Epithelial cell of esophagus (primary cell): Measurements from ENCODE around the gene FUT6.

Experiments used
- DNase-seq: peaks from one replicate; pipeline ENCODE4 v3.0.0; 2010; ENCODE audit warnings: low read depth
- H3K4me3 ChIP-seq: 2 replicates; pipeline ENCODE4 v1.5.1; 2011; ENCODE audit warnings: mild to moderate bottlenecking, low read length, control low read depth
- CTCF ChIP-seq: IDR thresholded peaks from 2 replicates; pipeline ENCODE4 v1.5.1; 2011; ENCODE audit warnings: low read depth, mild to moderate bottlenecking, low read length, control low read depth, inconsistent platforms; ENCODE audit not compliant: insufficient read depth; ENCODE audit errors: missing control alignments

FUT6 gene

DNA sequence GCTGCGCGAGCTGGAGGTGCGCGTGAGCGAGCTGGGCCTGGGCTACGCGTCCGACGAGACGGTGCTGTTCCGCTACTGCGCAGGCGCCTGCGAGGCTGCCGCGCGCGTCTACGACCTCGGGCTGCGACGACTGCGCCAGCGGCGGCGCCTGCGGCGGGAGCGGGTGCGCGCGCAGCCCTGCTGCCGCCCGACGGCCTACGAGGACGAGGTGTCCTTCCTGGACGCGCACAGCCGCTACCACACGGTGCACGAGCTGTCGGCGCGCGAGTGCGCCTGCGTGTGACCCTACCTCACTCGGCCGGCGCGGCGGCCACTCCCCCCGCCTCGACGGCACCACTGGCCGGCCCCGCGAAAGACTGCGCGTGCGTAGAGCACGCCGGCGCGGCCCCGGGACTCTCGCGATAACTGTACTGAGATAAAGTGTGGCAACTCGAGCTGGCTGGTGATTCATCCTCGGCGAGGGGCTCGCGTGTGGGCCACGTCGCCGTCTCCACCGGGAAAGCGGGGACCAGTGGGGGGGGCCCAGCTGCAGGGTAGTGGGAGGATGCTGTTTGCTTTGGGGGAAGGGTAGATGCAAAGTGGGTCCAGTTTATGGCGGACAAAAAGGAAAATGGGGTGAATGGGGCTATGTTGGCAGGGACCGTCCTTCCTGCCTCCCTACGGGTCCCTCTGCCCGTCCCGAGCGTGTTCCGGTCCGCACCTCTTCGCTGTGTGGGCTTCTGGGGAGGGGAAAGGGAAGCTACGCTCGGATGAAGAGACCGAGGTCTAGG, 11.4 kb downstream of the FUT6 start:
- peak overlapping the region; percentile 92 for H3K4me3 ChIP-seq
- no peak for TF ChIP-seq CTCF
- peak; percentile 89 for DNase-seq

DNA sequence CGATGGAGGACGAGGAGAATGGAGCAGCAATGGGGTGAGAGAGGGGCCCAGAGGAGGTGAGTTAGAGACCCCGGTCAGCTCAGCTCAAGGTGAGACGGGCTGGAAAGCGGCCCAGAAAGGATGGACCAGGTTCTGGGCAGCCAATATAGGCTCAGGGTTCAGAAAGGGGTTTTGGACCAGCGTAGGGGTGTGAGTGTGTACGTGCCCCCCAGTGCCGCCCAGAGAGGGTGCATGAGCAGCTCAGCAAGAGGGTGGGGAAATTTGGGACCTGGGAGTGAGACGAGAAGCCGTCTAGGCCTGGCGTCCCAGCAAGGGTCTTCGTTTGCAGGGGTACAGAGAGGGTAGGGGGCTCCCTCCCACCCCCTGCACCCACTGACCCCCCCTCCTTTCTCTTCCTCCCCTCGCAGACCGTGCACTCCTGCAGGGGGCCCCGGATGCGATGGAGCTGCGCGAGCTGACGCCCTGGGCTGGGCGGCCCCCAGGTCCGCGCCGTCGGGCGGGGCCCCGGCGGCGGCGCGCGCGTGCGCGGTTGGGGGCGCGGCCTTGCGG, 12.1 kb downstream of the FUT6 start:
- TF ChIP-seq CTCF: no peak

GRCh38 chr19:5826531-5827341, 12.8 kb downstream of the FUT6 start:
- peak; percentile 45 for DNase-seq
- H3K4me3 ChIP-seq: peak overlapping the region; percentile 40
- TF ChIP-seq CTCF: peak; percentile 46

More for the DNA sequence above, 12.1 kb downstream of the FUT6 start:
- DNase-seq: no peak
- H3K4me3 ChIP-seq: peak overlapping the region; percentile 40

- no peak for DNase-seq
- no peak overlapping the region for H3K4me3 ChIP-seq
These were observed 14.3 kb downstream of the FUT6 start for GRCh38 chr19:5825178-5825577.

GRCh38 chr19:5824751-5825150, 14.8 kb downstream of the FUT6 start:
- no peak overlapping the region for H3K4me3 ChIP-seq
- no peak for TF ChIP-seq CTCF
- DNase-seq: no peak

More at GRCh38 chr19:5825178-5825577, 14.3 kb downstream of the FUT6 start:
- no peak for TF ChIP-seq CTCF

- peak; percentile 34 for DNase-seq
- peak; percentile 25 for TF ChIP-seq CTCF
- H3K4me3 ChIP-seq: no peak overlapping the region
These were observed 15.8 kb downstream of the FUT6 start for GRCh38 chr19:5823579-5824281.
